ENCODE measurements around the gene FLVCR1.

Gene FLVCR1

DNA sequence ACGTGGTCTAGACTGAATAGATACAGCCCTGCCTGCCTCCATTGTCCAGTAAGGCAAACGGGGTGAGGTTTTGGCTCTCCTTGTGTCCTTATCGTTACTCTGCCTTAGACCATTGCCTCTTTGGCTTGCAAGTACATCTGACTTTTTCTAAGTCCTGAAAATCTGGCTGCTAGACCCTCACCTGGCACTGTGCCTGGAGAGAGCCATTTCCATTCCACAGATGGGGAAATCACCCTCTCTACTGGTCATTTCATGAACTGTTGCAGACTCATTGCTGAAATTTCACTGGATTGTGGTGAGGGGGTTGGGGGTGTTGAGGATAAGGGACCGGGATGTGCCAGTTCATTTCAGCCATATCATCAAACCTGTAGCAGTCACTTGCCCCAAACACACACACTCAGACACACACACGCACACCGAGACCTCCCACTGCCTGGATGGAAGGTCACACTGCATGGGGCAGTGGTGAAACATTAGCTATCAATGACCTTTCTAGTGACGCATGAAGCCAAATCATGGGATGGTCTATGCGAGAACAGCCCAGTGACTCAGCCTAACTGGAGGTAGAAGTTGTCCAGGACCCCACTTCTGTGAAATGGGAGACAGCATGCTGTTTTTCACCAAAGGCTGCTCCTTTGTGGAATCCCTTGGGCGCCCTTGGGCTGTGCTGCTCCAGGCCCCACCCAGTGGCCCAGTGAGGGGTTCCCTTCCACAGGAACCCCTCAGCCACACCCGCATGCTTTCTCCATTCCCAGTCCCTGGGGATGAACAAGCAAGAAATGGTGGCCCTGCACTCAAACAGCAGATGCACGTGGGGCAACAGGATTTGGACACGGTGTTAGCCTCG lies 57.4 kb downstream of the FLVCR1 start:
- DNase-seq (ENCODE audit: low read depth in 4 of 4, low spot score in 1 of 4): no peak

- DNase-seq (ENCODE audit: low read depth in 4 of 4, low spot score in 1 of 4): no peak
These were observed 58.5 kb downstream of the FLVCR1 start for GRCh38 chr1:212916481-212917133.

- no peak for DNase-seq (ENCODE audit: low read depth in 4 of 4, low spot score in 1 of 4)
These were observed 59.0 kb downstream of the FLVCR1 start for GRCh38 chr1:212917134-212917485.

GRCh38 chr1:212917858-212918257 lies 59.8 kb downstream of the FLVCR1 start:
- DNase-seq (ENCODE audit: low read depth in 4 of 4, low spot score in 1 of 4): no peak

- no peak for DNase-seq (ENCODE audit: low read depth in 4 of 4, low spot score in 1 of 4)
These were observed 60.7 kb downstream of the FLVCR1 start for GRCh38 chr1:212918824-212919223.

GRCh38 chr1:212920246-212920645 lies 62.2 kb downstream of the FLVCR1 start:
- no peak for DNase-seq (ENCODE audit: low read depth in 4 of 4, low spot score in 1 of 4)

DNA sequence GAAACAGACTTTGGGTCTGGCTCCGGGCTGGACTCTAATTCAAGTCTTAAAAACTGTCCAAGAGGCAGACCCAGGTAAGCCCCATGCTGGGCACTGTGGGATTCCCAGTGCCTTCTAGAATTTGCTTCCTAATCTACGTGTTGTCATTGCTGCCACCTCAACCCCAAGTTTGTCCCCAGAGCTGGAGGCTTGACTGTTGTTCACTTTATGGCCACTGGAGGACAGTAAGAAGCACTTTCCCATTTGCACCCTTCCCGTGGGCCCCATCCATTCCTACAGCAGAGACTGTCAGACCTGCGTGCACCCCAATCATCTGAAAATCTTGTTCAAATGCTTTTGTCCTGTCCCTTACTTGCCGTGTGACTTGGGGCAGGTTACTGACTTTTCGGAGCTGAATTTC lies 62.8 kb downstream of the FLVCR1 start:
- DNase-seq (ENCODE audit: low read depth in 4 of 4, low spot score in 1 of 4): no peak

- no peak for DNase-seq (ENCODE audit: low read depth in 4 of 4, low spot score in 1 of 4)
These were observed 63.9 kb downstream of the FLVCR1 start for GRCh38 chr1:212922016-212922415.

- no peak for DNase-seq (ENCODE audit: low read depth in 4 of 4, low spot score in 1 of 4)
These were observed 68.3 kb downstream of the FLVCR1 start for GRCh38 chr1:212926372-212926771.

DNA sequence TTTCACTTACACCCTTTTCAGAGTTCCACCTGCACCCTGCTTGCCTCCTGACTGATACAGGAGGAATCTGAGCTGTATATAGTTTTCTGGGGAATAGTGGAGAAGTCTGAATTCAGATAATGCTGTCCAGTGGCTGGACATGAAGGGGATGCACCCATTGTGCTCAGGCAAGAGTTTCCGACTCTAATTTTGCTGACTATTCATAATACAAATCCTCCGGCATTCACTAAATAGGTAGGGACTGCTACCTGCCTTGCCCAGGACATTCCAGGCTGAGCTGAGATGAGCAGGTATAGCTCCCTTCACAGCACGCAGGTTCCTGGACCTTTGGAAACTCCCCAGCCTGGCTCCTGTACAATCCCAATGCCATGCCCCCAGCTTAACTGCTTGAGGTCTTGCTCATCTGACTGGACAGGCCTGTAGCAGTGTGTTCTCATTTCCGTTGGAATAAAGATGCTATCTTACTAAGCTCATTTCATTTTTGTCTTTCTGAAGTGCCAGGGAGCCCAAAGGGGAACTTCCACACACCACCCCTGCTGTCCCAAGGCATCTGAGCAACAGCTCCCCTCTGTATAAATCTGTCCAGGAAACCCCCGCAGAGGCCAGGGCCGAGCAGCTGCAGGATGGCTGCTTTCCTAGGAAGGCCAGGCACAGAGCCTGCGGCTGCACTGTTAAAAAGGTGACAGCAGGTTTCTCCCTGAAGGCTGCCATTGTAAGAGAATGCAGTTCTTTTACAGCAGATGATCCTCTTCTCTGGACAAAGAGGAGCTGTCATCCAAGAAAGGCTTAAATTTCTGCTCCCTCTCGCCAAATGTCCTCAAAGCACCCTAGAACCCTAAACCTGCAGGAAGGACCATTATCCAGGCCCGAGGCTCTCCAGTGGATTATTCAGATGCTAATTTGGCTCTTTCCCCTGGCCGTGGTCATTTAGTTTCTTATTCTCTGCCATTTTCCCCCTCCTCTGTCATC lies 70.5 kb downstream of the FLVCR1 start:
- DNase-seq (ENCODE audit: low read depth in 4 of 4, low spot score in 1 of 4): no peak

DNA sequence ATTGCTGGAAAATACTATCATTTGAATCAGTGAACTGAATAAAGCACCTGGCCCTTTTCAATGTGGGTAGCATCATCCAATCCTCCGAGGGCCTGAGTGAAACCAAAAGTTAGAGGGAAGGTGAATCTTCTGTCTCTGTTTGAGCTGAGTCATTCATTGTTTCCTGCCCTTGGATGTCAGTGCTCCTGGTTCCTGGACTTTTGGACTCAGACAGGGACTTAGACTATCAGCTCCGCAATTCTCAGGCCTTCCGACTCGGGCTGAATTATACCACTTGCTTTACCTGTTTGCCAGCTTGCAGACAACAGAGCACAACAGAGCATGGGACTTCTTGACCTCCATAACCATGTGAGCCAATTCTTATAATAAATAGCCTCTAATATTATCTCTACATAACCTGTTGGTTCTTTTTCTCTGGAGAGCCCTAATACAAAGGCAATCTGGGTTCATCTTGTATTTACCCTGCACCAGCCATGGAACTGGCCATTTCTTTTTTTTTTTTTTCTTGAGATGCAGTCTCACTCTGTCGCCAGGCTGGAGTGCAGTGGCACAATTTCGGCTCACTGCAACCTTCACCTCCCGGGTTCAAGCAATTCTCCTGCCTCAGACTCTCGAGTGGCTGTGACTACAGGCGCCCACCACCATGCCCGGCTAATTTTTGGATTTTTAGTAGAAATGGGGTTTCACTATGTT lies 73.1 kb downstream of the FLVCR1 start:
- no peak for DNase-seq (ENCODE audit: low read depth in 4 of 4, low spot score in 1 of 4)

- DNase-seq (ENCODE audit: low read depth in 4 of 4, low spot score in 1 of 4): no peak
These were observed 75.9 kb downstream of the FLVCR1 start for GRCh38 chr1:212933815-212934471.

DNA sequence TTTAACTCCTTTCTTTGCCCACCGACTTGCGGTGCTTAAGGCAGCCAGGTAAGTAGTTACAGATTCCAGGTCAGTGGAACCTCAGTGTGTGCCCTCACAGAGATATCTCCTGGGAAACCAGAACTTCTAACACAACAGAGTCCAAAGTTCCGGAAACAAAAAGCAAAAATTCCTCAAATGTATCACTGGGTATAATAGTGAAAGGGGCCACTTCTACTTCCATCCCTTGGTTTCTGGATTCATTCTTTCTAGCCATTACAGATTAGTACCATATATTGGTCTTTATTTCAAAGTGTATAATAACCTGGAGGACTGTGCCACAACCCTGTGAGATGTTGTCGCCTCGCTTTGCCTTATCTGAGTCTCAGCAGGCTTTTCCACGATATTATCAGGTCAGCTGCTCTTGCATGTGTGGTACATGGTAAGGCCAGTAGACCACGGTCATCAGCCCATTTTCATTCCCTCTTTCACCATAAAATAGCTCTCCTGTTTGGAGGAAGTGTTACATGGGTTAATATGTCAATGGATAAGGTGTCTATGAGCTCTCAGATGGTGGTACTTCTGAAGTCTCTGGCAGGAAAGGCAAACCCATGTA lies 77.4 kb downstream of the FLVCR1 start:
- no peak for DNase-seq (ENCODE audit: low read depth in 4 of 4, low spot score in 1 of 4)

- DNase-seq (ENCODE audit: low read depth in 4 of 4, low spot score in 1 of 4): no peak
These were observed 79.0 kb downstream of the FLVCR1 start for GRCh38 chr1:212937034-212937433.

DNA sequence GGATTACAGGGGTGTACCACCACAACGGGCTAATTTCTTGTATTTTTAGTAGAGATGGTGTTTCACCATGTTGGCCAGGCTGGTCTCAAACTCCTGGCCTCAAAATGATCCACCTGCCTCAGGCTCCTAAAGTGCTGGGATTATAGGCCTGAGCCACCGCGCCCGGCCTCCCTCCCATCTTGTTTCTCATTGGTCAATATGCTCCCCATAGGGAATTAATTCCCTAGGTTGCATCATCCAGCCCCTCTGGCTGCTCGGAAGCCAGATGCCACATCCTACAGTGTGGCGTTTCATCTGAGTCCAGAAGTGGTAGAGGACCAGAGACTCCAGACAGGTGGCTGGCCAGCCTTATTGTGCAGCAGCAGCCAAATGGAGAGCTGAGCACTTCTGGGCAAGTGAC lies 80.8 kb downstream of the FLVCR1 start:
- no peak for DNase-seq (ENCODE audit: low read depth in 4 of 4, low spot score in 1 of 4)

GRCh38 chr1:212941452-212941851 lies 83.4 kb downstream of the FLVCR1 start:
- DNase-seq (ENCODE audit: low read depth in 4 of 4, low spot score in 1 of 4): no peak

GRCh38 chr1:212942679-212943392 lies 84.8 kb downstream of the FLVCR1 start:
- no peak for DNase-seq (ENCODE audit: low read depth in 4 of 4, low spot score in 1 of 4)

DNA sequence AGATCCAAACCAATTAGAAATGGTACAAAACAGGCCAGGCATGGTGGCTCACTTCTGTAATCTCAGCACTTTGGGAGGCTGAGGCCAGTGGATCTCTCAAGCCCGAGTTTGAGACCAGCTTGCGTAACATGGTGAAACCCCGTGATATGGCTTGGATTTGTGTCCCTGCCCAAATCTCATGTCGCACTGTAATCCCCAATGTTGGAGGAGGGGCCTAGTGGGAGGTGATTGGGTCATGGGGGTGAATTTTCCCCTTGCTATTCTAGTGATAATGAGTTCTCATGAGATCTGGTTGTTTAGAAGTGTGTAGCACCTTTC lies 85.3 kb downstream of the FLVCR1 start:
- DNase-seq (ENCODE audit: low read depth in 4 of 4, low spot score in 1 of 4): no peak

DNA sequence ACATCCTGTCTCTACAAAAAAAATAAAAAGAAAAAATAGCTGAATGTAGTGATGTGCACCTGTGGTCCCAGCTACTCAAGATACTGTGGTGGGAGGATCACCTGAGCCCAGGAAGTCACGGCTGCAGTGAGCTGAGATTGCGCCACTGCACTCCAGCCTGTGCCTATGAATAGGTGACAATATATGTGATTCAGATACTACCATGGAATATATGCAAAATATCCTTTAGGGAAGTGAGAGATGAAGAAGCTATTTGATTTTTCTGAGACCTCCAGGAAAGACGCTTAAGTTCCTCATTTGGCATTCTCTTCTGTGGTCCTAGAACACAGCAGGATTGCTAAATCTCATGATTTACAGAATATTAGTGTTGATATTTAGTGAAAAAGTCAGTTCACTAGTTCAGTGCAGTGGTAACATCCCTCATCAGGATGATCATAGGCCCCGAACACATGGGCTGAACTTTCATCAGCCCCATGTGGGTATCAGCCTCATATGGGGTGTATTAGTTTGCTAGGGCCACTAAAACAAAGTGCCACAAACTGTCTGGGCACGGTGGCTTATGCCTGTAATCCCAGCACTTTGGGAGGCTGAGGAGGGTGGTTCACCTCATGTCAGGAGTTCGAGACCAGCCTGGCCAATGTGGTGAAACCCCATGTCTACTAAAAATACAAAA lies 86.3 kb downstream of the FLVCR1 start:
- DNase-seq (ENCODE audit: low read depth in 4 of 4, low spot score in 1 of 4): no peak

Data from stimulated activated CD4-positive, alpha-beta T cell treated with anti-CD3 and anti-CD28 coated beads, Interleukin-1b, Interleukin-23, amount 100 ng/mL, for 24 hours (primary cell).